B cell (primary cell): ENCODE results near the gene KRT84. TPM values are rescaled to one million over a fixed set of nuclear protein-coding genes. Genes with fewer than 3 reads are reported as not detected.

Experiments used
- ATAC-seq: fragments of 200-7000 bp; cut with Tn5 transposase; one replicate; pipeline ENCODE4 v1.10.0; 2021; ENCODE audit warnings: low read depth, mild to moderate bottlenecking, moderate number of reproducible peaks, moderate library complexity
- CTCF ChIA-PET: fragments of 350-600 bp; sonication (Branson Sonifier 250); formaldehyde crosslinking; loops from one replicate; lab custom pipeline; 2021; ENCODE audit warnings: antibody characterized with exemption, inconsistent platforms; lab: Charles Lee
- POLR2A ChIA-PET: fragments of 350-600 bp; sonication (Branson Sonifier 250); formaldehyde crosslinking; loops from one replicate; lab custom pipeline; 2021; ENCODE audit warnings: antibody characterized with exemption; lab: Charles Lee
- DNase-seq: peaks from one replicate; pipeline ENCODE4 v3.0.0; 2013
- H2AFZ ChIP-seq: 2 replicates; pipeline ENCODE4 v1.6.1; 2012; ENCODE audit warnings: mild to moderate bottlenecking, low read depth, low read length; ENCODE audit not compliant: insufficient read depth, poor library complexity, severe bottlenecking
- H3K27ac ChIP-seq, 2 donors: 1 replicate in 1 of 2; 2 replicates in 1 of 2; pipeline ENCODE4 v1.5.1; 2012 to 2013; ENCODE audit warnings: low read length in 2 of 2, mild to moderate bottlenecking in 2 of 2, moderate library complexity in 1 of 2
- H3K27me3 ChIP-seq, 4 experiments: fragments of 200-600 bp in 1 of 4; sonication (generic) in 1 of 4; replicated peaks in 1 of 4; 1 replicate in 2 of 4; 2 replicates in 2 of 4; pipeline versions ENCODE4 v1.6.1 to v1.7.0; 2013 to 2016; ENCODE audit warnings: low read length in 3 of 4, mild to moderate bottlenecking in 2 of 4, mixed read lengths in 1 of 4, moderate library complexity in 1 of 4; ENCODE audit not compliant: insufficient read depth in 4 of 4, control insufficient read depth in 3 of 4; ENCODE audit errors: control extremely low read depth in 1 of 4
- H3K36me3 ChIP-seq, 2 experiments: replicated peaks in 1 of 2; 1 replicate in 1 of 2; 2 replicates in 1 of 2; pipeline versions ENCODE4 v1.6.1 to v1.7.1; 2013; ENCODE audit warnings: low read length in 1 of 2; ENCODE audit not compliant: insufficient read depth in 2 of 2, control insufficient read depth in 1 of 2; ENCODE audit errors: control extremely low read depth in 1 of 2, extremely low read depth in 1 of 2
- H3K4me1 ChIP-seq, 2 donors: fragments of 200-600 bp in 1 of 2; sonication (generic) in 1 of 2; 1 replicate in 1 of 2; 2 replicates in 1 of 2; pipeline versions ENCODE4 v1.5.1 to v1.6.1; 2013 to 2017; ENCODE audit warnings: low read length in 2 of 2; ENCODE audit not compliant: control insufficient read depth in 2 of 2, insufficient read depth in 2 of 2
- H3K4me2 ChIP-seq: replicated peaks from 2 replicates; pipeline ENCODE3; 2012; ENCODE audit warnings: mild to moderate bottlenecking, low read depth, low read length; ENCODE audit not compliant: poor library complexity, severe bottlenecking
- H3K4me3 ChIP-seq, 5 experiments: fragments of 200-600 bp in 1 of 5; sonication (generic) in 1 of 5; 1 replicate in 3 of 5; 2 replicates in 2 of 5; pipeline versions ENCODE4 v1.5.1 to v1.7.0; 2011 to 2016; ENCODE audit warnings: low read length in 4 of 5, mild to moderate bottlenecking in 4 of 5, low read depth in 2 of 5, control low read depth in 1 of 5, moderate library complexity in 1 of 5; ENCODE audit not compliant: insufficient read depth in 1 of 5; ENCODE audit errors: control extremely low read depth in 1 of 5, extremely low read depth in 1 of 5
- H3K79me2 ChIP-seq: fragments of 200-600 bp; sonication (generic); one replicate; pipeline ENCODE4 v1.6.0; 2016; ENCODE audit warnings: low read length; ENCODE audit not compliant: control insufficient read depth, insufficient read depth
- H3K9ac ChIP-seq: fragments of 200-600 bp; sonication (generic); 2 replicates; pipeline ENCODE4 v1.6.1; 2017; ENCODE audit warnings: mild to moderate bottlenecking, low read length, moderate library complexity
- H3K9me3 ChIP-seq, 3 donors: one replicate each; pipeline versions ENCODE4 v1.6.1 to v1.7.1; 2013; ENCODE audit warnings: low read length in 2 of 3; ENCODE audit not compliant: control insufficient read depth in 2 of 3, insufficient read depth in 1 of 3; ENCODE audit errors: control extremely low read depth in 1 of 3
- H4K20me1 ChIP-seq: 2 replicates; pipeline ENCODE4 v1.6.0; 2012; ENCODE audit warnings: mild to moderate bottlenecking, low read length; ENCODE audit not compliant: insufficient read depth, control insufficient read depth, poor library complexity, severe bottlenecking
- H3K27ac Mint-ChIP-seq: one replicate; pipeline ENCODE4 v1.8.0; 2021; ENCODE audit warnings: mixed read lengths
- H3K27me3 Mint-ChIP-seq: one replicate; pipeline ENCODE4 v1.8.0; 2021; ENCODE audit warnings: mixed read lengths
- H3K4me1 Mint-ChIP-seq: one replicate; pipeline ENCODE4 v1.8.0; 2021; ENCODE audit warnings: mixed read lengths
- H3K4me3 Mint-ChIP-seq: one replicate; pipeline ENCODE4 v1.8.0; 2021; ENCODE audit warnings: mixed read lengths
- H3K9me3 Mint-ChIP-seq: one replicate; pipeline ENCODE4 v1.8.0; 2022; ENCODE audit warnings: mixed read lengths; ENCODE audit not compliant: insufficient read depth
- CTCF ChIP-seq: fragments of 200-600 bp; IDR thresholded peaks from one replicate; pipeline ENCODE4 v1.8.0; 2022; ENCODE audit warnings: antibody characterized with exemption, mild to moderate bottlenecking
- EZH2 ChIP-seq: IDR thresholded peaks from 2 replicates; pipeline ENCODE4 v1.6.1; 2012; ENCODE audit warnings: borderline replicate concordance, low read depth, mild to moderate bottlenecking, moderate library complexity, low read length; ENCODE audit not compliant: insufficient read depth, poor library complexity, severe bottlenecking
- WGBS: methylation state at CpG from one replicate; pipeline ENCODE4 v1.1.5; 2013; ENCODE audit warnings: missing lambda C conversion rate; ENCODE audit not compliant: insufficient coverage; 5-methylcytosine and 5-hydroxymethylcytosine counted together
- intact Hi-C: fragments of 100-400 bp; cut with micrococcal nuclease; formaldehyde crosslinking; loops from one replicate; pipeline ENCODE4 v1.10.0; 2022
- polyA plus RNA-seq: library from polyadenylated mRNA; depleted of rRNA; stranded (reverse); fragments of >200 nt; gene quantifications from 2 replicates; pipeline ENCODE4 v1.2.3, GENCODE V29; 2012
- total RNA-seq, 2 donors: library from RNA; stranded (reverse); fragments of 120-200 nt in 1 of 2; gene quantifications; 1 replicate in 1 of 2; 2 replicates in 1 of 2; pipeline versions ENCODE4 v1.2.3 to v1.2.4, GENCODE V29; 2013 to 2022

Gene KRT84
- total and polyA plus RNA-seq, 2 donors (not counting 1 experiment from before 2014, with no cell fraction given) = not detected

GRCh38 chr12:52368508-52368907 lies 16.9 kb downstream of the KRT84 start:
- ChIA-PET POLR2A (no interaction called here), CTCF (interaction anchor here (0.7 kb wide), 1 partner anchor 11 kb away, joined by 3 read pairs; no protein-coding TSS in a partner anchor)
- TF ChIP-seq EZH2 (no peak), CTCF (no peak)
- Histone ChIP-seq H4K20me1 (no peaks in the 10 kb centered on the region), H3K27me3 (peaks cover 0 to 17% (median 3%) of the 10 kb centered on the region in 4 experiments), H3K9me3 (no peaks in the 10 kb centered on the region), H3K4me1 (no peaks in the 10 kb centered on the region), H3K4me2 (no peak overlapping the region), H3K4me3 (no peak overlapping the region), H3K9ac (no peak overlapping the region), H3K27ac (no peak overlapping the region), H2AFZ (no peak overlapping the region), H3K36me3 (no peaks in the 10 kb centered on the region), H3K79me2 (no peaks in the 10 kb centered on the region)
- no peak for DNase-seq
- intact Hi-C loops = no loop called here
- Mint-ChIP-seq H3K4me1 (peaks cover 1% of the 10 kb centered on the region), H3K27me3 (peaks cover 24% of the 10 kb centered on the region), H3K9me3 (peaks cover 3% of the 10 kb centered on the region), H3K4me3 (no peak overlapping the region), H3K27ac (no peak overlapping the region)
- WGBS = 86% methylated on average over 1 of the region's 3 CpGs
- ATAC-seq = no peak

- POLR2A ChIA-PET = no interaction called here
- Histone ChIP-seq H3K36me3 (no peaks in the 10 kb centered on the region), H3K9me3 (no peaks in the 10 kb centered on the region), H3K4me1 (no peaks in the 10 kb centered on the region), H2AFZ (no peak overlapping the region), H3K27me3 (peaks cover 0 to 17% (median 3%) of the 10 kb centered on the region in 4 experiments), H3K9ac (no peak overlapping the region), H3K79me2 (no peaks in the 10 kb centered on the region), H3K4me2 (no peak overlapping the region), H3K4me3 (no peak overlapping the region), H3K27ac (no peak overlapping the region), H4K20me1 (no peaks in the 10 kb centered on the region)
- Mint-ChIP-seq H3K9me3 (peaks cover 2% of the 10 kb centered on the region), H3K4me3 (no peak overlapping the region), H3K27me3 (peaks cover 21% of the 10 kb centered on the region), H3K27ac (no peak overlapping the region), H3K4me1 (peaks cover 1% of the 10 kb centered on the region)
- no peak for DNase-seq
- no peak for ATAC-seq
- TF ChIP-seq EZH2 (no peak), CTCF (no peak)
- 79% methylated on average over 6 of the region's 6 CpGs for WGBS
- CTCF ChIA-PET = no interaction called here
- intact Hi-C loops = no loop called here
Observed at GRCh38 chr12:52367876-52368275, 17.6 kb downstream of the KRT84 start.
